Esophagus squamous epithelium (tissue), 4 donors: ENCODE measurements around the gene MAML3.

ENCODE experiments used
- CTCF ChIP-seq, 6 experiments: fragments of 450-650 bp in 4 of 6; fragments of 200-600 bp in 2 of 6; sonication (generic) in 2 of 6; IDR thresholded peaks; one replicate each; pipeline ENCODE4 v1.5.1; 2016 to 2019; ENCODE audit warnings: antibody characterized with exemption in 6 of 6, mild to moderate bottlenecking in 4 of 6, moderate library complexity in 4 of 6
- POLR2A ChIP-seq, 4 donors: fragments of 450-650 bp; IDR thresholded peaks; one replicate each; pipeline ENCODE4 v1.6.1; 2017; ENCODE audit warnings: antibody characterized with exemption in 4 of 4, mild to moderate bottlenecking in 4 of 4, moderate library complexity in 3 of 4

- TF ChIP-seq CTCF (IDR thresholded peaks at IDR 0.05) (no peak), POLR2A (IDR thresholded peaks at IDR 0.05) (no peak)
Observed at GRCh38 chr4:139852612-139853269, 301.2 kb downstream of the MAML3 start.
